HG03460 (cell line): Measurements from ENCODE around the gene KISS1.

Experiments used
- ATAC-seq: cut with Tn5 transposase; IDR thresholded peaks from one replicate; pipeline ENCODE4 v1.9.1; 2021; ENCODE audit not compliant: unreplicated experiment

KISS1 gene

DNA sequence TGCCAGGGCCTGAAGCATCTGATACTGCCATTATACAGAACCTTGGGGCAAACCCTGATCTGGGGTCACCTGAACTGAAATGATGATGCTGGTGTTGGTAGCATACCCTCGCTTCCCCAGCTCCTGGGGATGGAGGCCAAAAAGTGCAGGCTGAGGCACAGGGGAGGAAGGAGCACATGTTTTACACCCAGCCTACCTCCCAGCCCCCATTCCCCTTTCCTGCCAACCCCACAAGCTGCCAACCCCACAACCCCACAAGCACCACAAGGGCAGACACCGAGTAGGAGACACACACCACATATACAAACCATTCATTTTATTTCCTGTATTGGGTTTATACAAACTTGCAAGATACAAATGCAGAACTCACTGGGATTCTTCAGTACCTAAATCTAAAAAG is 22.3 kb upstream of the KISS1 start:
- ATAC-seq, result no peak

DNA sequence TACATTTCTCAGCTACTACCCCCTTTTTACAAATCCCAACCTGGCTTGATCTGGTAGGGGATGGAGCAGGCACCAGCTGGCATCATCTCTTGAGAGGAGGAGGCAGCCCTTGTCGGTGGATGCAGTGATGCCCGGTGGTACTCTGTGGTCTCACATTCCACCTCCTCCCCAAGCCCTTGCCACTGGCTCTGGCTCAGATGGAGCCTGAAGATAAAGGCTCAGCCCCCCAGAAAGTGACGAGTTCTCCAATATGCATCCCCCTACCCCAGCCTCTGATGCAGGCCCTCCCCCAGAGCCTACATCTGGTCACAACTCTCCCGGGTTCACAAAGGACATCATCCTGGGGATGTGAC is 21.3 kb upstream of the KISS1 start:
- no peak for ATAC-seq

GRCh38 chr1:204216880-204217647 is 20.8 kb upstream of the KISS1 start:
- no peak for ATAC-seq

GRCh38 chr1:204216236-204216635 is 19.9 kb upstream of the KISS1 start:
- ATAC-seq, result no peak

- ATAC-seq, result peak; percentile 83
Measured at GRCh38 chr1:204213668-204214662, 17.7 kb upstream of the KISS1 start, which contains the start of gene GOLT1A. TSS of gene GOLT1A (minus strand) at chr1:204213988. CDS start at chr1:204213906, 82 bp downstream.

GRCh38 chr1:204212715-204213114 is 16.4 kb upstream of the KISS1 start:
- no peak for ATAC-seq

DNA sequence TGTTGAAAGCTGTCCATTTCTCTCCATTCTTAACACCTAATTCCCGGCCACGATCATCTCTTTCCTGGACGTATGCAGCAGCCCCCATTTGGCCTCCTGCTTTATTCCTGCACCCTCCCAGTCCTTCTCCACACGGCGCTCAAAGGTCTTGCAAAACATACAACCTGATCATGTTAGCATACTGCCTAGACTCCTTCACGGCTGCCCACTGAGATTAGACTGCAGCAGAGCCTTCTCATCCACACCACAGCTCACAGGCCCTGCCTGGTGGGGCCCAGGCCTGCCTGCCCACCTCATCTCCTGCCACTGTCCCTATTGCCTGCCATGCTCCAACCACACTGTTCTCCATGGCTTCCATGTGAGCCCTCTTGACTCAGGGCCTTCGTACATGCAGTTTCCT is 14.8 kb upstream of the KISS1 start:
- no peak for ATAC-seq

GRCh38 chr1:204207136-204207616 is 10.9 kb upstream of the KISS1 start:
- no peak for ATAC-seq

DNA sequence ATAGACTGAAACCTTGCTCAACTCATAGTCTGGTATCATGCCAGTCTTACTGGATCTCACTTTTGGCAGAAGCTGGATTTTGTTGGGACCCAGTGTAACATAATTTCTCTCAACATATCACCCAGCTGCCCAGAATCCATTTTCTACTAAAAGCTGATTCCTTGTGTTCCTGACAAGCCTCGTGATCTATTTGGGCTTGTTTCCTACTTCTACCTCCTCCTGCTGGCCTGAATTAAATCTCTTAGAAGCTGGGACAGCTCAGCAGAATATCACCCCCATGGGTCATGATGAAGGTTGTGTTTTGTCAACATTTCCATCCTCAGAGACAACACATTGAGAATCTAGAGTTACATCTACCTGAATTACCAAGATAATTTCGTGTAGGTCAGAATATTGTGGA is 9.8 kb upstream of the KISS1 start:
- no peak for ATAC-seq

GRCh38 chr1:204205486-204205885 is 9.2 kb upstream of the KISS1 start:
- no peak for ATAC-seq

DNA sequence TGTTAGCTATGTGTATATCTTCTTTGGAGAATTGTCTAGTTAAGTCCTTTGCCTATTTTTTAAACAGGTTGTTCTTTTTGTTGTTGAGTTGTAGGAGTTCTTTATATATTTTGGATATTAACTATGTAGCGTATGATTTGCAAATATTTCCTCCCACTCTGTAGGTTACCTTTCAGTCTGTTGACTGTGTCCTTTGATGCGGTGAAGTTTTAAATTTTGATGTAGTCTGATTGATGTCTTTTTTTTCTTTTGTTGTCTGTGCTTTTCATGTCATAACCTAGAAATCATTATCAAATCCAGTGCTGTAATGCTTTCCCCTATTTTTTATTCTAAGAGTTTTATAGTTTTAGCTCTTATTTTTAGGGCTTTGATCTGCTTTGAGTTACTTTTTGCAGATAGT is 8.7 kb upstream of the KISS1 start:
- no peak for ATAC-seq

DNA sequence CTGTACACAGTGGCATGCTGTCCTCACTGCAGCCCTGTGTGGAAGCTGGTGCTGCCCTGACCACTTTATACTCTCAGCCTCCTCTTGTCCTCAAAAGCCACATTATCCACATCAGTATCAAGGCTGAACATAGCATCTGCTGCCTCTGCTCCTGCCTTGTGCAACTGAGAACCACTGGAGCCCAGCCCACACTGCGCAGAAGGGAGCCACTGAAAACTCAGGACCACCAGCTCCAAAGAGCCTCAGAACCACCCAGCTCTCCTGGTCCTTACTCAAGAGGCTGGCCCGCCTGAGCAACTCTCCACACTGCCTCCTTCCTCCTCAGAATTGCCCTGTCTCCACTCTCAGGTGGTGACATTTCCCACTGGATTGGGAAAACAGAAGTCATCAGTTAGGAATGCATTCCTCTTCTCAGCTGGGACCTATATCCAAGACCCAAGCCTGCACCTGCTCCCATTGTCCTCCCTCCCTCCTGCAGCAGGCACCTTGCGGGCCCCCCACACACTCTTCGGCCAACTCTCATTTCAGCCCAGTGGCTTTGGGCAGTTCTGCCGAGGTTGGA is 7.0 kb upstream of the KISS1 start:
- no peak for ATAC-seq

- no peak for ATAC-seq
Measured at GRCh38 chr1:204202481-204202880, 6.2 kb upstream of the KISS1 start.

- no peak for ATAC-seq
Measured at GRCh38 chr1:204201348-204202040, 5.2 kb upstream of the KISS1 start.

DNA sequence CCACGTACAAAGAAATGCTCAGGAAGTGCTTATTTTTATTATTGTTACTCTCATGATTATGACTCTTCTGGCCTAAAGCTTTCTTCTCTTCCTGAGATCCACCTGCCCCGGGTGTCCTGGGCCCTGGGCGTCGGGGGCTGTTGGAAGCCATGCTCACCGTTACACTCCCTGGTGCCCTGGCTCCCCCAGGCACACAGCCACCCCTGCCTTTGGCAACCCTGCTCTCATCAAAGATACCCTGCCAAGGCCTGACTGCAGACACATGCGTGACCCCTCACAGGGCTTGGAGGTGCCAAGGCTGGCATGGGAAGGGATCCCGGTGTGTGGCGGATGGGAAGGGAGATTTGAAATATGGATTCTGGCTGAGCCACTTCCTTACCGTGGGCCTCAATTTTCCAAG is 3.3 kb upstream of the KISS1 start:
- ATAC-seq, result no peak

DNA sequence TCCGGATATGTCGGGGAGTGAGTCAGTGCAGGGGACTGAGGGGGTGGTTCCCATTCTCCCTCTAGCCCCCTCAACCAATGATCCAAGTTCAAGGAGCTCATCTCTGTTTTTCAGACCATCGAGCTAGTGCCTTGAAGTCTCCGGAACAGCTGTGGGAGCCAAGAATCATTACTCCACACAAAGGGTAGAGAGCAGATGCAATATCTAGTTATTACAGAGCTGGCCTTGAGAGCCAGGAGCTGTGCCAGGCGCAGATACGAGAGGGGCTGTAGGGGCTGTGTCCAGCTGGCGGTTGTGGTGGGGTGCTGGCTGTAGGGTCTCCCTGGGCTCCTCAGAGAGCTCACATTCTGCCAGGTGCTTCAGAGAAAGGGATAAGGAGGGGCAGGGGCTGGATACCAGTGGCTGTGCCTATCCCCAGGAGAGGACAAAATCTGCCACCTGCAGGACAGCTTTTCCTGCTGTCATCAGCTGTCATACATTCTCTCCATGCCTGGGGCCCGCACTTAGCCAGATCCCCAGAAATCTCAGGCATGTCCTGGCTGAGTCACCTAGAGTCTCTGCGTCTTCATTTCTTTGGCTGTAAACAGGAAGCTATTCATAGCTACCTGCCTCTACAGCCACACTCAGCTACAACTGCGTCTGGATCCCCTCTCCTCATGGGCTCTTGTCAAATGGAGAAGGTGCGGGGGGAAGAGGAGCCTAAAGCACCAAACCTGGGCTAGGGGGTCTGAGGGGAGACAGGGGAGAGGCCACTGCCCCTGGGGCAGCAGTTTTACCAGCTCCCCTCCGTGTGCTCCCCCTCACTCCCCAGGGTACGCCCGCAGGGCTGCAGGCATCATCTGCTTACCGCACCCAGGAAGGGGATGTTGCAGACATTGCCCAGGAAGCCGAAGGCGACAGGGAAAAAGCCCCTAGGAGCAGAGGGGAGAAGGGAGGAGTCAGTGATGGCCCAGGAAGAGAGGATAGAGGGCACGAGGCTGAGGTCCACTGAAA is 2.4 kb upstream of the KISS1 start:
- ATAC-seq, result no peak

DNA sequence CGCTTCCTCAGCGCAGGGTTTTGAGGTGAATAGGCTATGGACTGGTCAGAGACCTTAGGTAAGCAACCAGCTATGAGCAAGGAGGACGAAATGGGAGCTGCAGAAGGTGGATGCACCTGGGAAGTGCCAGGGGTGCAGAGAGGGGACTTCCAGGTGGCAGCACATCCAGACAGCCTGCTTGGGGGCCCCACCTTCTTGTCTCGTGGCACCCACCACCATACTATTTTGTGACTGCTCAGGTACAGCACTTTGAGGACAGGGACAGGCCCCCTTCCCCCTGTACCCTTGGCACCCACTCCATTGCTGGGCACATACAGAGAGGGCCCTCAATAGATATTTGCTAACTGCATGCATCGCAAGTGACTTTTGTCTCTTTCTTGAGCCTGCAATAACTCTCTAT is 777 bp upstream of the KISS1 start:
- ATAC-seq, result no peak

DNA sequence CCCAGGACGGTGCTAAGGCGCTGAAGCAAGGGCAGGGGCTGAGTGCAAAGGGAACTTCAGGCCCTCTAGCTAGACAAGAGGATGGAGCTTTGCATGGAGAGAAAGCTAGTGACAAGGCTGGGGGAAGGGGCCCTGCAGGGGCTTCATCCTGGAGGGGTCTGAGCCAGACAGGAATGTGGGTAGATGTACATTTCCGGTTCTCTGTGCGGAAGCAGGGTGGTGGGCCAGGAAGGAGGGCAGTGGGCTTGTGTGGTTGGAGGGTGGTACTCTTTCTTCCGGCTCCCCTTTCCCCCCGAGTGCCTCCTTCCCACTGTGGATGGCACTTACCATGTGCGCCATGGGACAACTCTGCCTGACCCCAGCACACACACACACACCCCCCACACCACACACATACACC is 1.5 kb downstream of the KISS1 start:
- no peak for ATAC-seq

DNA sequence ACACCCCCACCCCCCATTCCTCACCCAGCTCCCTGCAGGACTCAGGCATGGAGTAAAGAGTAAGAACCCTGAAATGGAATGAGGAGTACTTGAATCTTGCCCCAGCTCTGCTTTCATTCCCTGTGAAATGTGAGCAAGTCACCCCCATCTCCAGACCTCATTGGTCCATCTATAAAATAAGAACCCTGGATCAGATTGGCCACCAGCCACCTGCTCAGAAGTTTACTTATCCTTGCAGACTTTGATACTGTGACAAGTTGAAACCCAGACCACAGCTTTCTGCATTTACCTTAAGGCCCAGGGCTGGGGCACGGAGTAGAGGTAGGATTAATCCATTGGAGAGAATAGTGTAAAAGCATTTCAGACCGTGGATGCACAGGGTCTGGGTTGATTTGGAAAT is 2.2 kb downstream of the KISS1 start:
- ATAC-seq, result no peak
